GM12878 (cell line): ENCODE results near the gene MOB2.

ENCODE experiments used
- CREB1 ChIP-seq: IDR thresholded peaks from 2 replicates; pipeline ENCODE4 v1.6.1; 2012; ENCODE audit warnings: low read depth, mild to moderate bottlenecking, inconsistent platforms
- HDAC2 ChIP-seq: fragments of 200-600 bp; sonication (generic); IDR thresholded peaks from 2 replicates; pipeline ENCODE4 v1.6.1; 2017
- POLR2A ChIP-seq: IDR thresholded peaks from 2 replicates; pipeline ENCODE4 v1.6.1; 2011; ENCODE audit warnings: low read depth, mild to moderate bottlenecking, low read length
- POLR2AphosphoS5 ChIP-seq: IDR thresholded peaks from 2 replicates; pipeline ENCODE4 v1.6.1; 2011; ENCODE audit warnings: mild to moderate bottlenecking, low read length, inconsistent platforms

- TF ChIP-seq POLR2A (no peak), HDAC2 (no peak), CREB1 (no peak), POLR2AphosphoS5 (no peak)
These were observed 33.0 kb downstream of the MOB2 start for GRCh38 chr11:1453611-1454034.
